Nephron (organoid): ENCODE data around the gene DCAF17.

Source experiments
- H3K27ac Mint-ChIP-seq, 3 experiments: 2 replicates each; pipeline ENCODE4 v1.8.0; 2020; ENCODE audit warnings: mixed read lengths in 3 of 3, mild to moderate bottlenecking in 2 of 3, moderate library complexity in 1 of 3
- H3K27me3 Mint-ChIP-seq: 2 replicates; pipeline ENCODE4 v1.8.0; 2021; ENCODE audit warnings: low read depth, mild to moderate bottlenecking, moderate library complexity, mixed read lengths
- H3K36me3 Mint-ChIP-seq: 2 replicates; pipeline ENCODE4 v1.8.0; 2020; ENCODE audit warnings: low read depth, mixed read lengths
- H3K4me1 Mint-ChIP-seq: 2 replicates; pipeline ENCODE4 v1.8.0; 2020; ENCODE audit warnings: mixed read lengths
- H3K4me3 Mint-ChIP-seq, 3 experiments: 2 replicates each; pipeline ENCODE4 v1.8.0; 2020; ENCODE audit warnings: mild to moderate bottlenecking in 3 of 3, mixed read lengths in 3 of 3, moderate library complexity in 2 of 3
- H3K9me3 Mint-ChIP-seq: 2 replicates; pipeline ENCODE4 v1.8.0; 2020; ENCODE audit warnings: mixed read lengths
- CTCF ChIP-seq, 3 experiments: fragments of 200-600 bp; sonication (generic); IDR thresholded peaks; one replicate each; pipeline ENCODE4 v1.5.0; 2021; ENCODE audit warnings: antibody characterized with exemption in 3 of 3; ENCODE audit not compliant: unreplicated experiment in 3 of 3

The DCAF17 gene

GRCh38 chr2:171505374-171505773 lies 71.3 kb downstream of the DCAF17 start:
- Mint-ChIP-seq H3K27me3 (no peaks in the 10 kb centered on the region), H3K9me3 (peaks cover 12% of the 10 kb centered on the region), H3K4me3 (no peak overlapping the region), H3K27ac (no peak overlapping the region), H3K4me1 (no peaks in the 10 kb centered on the region), H3K36me3 (no peaks in the 10 kb centered on the region)
- no peak for TF ChIP-seq CTCF (IDR thresholded peaks at IDR 0.05; ENCODE audit: unreplicated experiment in 3 of 3)

DNA sequence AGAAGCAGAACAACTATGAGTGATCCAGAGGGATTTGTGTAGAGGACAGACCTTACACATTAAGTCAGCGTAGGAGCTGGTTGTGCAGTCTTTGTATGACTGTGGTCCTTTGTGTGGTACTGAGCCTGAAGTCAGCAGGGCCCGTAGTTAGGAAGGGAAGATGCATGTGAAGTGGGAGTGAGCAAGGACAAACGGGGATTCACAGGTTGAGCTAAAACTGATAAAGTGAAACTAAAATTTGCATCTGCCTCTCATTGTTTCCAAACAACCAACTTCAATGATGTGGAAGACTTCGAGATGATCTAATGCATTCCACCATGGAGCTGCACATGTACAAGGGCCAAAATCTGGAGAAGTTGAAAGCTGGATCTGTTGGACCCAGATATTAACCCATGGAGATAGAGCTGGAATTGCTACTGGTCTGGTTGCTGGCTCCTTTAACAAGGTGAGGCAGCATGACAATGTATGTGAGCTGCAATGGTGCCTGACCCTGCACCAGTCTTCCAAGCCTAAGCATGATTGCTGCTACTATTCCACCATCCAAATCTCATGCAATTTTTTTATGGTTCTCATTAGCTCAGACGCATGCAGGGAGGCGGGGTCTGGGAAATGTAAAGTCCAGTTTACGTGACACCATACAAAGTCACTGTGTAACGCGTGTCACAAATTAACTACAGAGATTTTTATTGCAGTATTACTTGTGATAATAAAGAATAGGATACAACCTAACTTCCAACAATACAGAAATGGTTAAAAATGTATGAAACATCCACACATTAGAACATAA lies 76.1 kb downstream of the DCAF17 start:
- H3K27ac Mint-ChIP-seq: no peak overlapping the region
- H3K36me3 Mint-ChIP-seq: no peaks in the 10 kb centered on the region
- no peaks in the 10 kb centered on the region for H3K27me3 Mint-ChIP-seq
- peaks cover 7% of the 10 kb centered on the region for H3K4me1 Mint-ChIP-seq
- peaks cover 2% of the 10 kb centered on the region for H3K9me3 Mint-ChIP-seq
- H3K4me3 Mint-ChIP-seq: no peak overlapping the region
- TF ChIP-seq CTCF (IDR thresholded peaks at IDR 0.05; ENCODE audit: unreplicated experiment in 3 of 3): no peak

- Mint-ChIP-seq H3K27me3 (peaks cover 3% of the 10 kb centered on the region), H3K4me3 (no peak overlapping the region), H3K36me3 (no peaks in the 10 kb centered on the region), H3K4me1 (peaks cover 7% of the 10 kb centered on the region), H3K9me3 (no peaks in the 10 kb centered on the region), H3K27ac (no peak overlapping the region)
- no peak for TF ChIP-seq CTCF (IDR thresholded peaks at IDR 0.05; ENCODE audit: unreplicated experiment in 3 of 3)
Observed at GRCh38 chr2:171512014-171512413, 78.0 kb downstream of the DCAF17 start.

DNA sequence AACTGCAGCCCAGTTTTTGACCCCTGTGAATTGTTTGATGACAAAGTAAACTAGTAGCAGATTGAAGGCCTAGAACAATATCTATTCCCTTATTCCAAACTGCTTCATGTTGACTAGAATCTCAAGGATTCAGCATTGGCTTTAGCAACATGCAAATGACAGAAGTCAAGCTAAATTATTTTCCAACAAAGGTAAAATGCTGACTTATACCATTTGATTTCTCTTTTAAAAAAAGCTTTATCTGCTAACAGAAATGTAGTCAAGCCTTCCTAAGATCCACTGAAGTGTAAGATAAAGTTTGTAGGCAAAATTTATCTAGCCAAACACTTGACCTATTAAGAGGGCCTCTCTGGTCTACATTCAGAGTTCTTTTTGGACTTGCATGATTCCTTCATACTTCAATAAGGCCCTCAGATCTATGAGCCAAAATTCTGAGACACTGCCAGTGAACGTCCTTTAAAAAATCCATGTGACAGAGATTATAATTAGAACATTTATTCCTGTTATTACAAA lies 78.7 kb downstream of the DCAF17 start:
- peaks cover 7% of the 10 kb centered on the region for H3K4me1 Mint-ChIP-seq
- no peak for TF ChIP-seq CTCF (IDR thresholded peaks at IDR 0.05; ENCODE audit: unreplicated experiment in 3 of 3)
- H3K9me3 Mint-ChIP-seq: no peaks in the 10 kb centered on the region
- H3K27me3 Mint-ChIP-seq: peaks cover 3% of the 10 kb centered on the region
- H3K36me3 Mint-ChIP-seq: no peaks in the 10 kb centered on the region
- H3K27ac Mint-ChIP-seq: no peak overlapping the region
- no peak overlapping the region for H3K4me3 Mint-ChIP-seq

- H3K27ac Mint-ChIP-seq: no peak overlapping the region
- H3K9me3 Mint-ChIP-seq: no peaks in the 10 kb centered on the region
- peaks cover 4% of the 10 kb centered on the region for H3K27me3 Mint-ChIP-seq
- TF ChIP-seq CTCF (IDR thresholded peaks at IDR 0.05; ENCODE audit: unreplicated experiment in 3 of 3): no peak
- H3K36me3 Mint-ChIP-seq: no peaks in the 10 kb centered on the region
- H3K4me3 Mint-ChIP-seq: no peak overlapping the region
- peaks cover 7% of the 10 kb centered on the region for H3K4me1 Mint-ChIP-seq
Observed at GRCh38 chr2:171513719-171514160, 79.7 kb downstream of the DCAF17 start.
